NCI-H2227 (cell line): ENCODE measurements around the gene TRMT44.
"Not testable (repeated sequence)": the region's sequence is repeated elsewhere in the genome, so short reads cannot be mapped to it uniquely, and the experiment has no call there.

Experiments used
- DNase-seq: peaks from one replicate; lab custom pipeline; 2025; ENCODE audit not compliant: unreplicated experiment; lab: John Stamatoyannopoulos, UW

Gene TRMT44

DNA sequence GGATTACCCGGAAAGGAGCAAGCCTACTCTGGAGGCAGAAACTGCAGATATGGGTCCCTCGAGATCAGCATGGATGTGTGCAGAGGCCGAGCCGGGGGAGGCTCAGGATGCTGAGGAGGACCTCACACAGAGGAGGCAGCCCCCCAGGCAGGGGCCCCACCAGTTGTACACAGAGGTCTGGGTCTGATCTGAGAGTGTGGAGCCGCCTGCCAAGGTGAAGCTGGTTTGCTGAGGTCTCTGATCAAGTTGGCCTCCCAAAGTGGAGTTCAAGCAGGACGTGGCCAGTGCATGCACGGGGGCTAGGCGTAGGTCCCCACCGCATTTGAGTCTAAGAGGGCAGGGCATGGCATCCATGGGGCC lies 35.1 kb upstream of the TRMT44 start:
- no peak for DNase-seq

DNA sequence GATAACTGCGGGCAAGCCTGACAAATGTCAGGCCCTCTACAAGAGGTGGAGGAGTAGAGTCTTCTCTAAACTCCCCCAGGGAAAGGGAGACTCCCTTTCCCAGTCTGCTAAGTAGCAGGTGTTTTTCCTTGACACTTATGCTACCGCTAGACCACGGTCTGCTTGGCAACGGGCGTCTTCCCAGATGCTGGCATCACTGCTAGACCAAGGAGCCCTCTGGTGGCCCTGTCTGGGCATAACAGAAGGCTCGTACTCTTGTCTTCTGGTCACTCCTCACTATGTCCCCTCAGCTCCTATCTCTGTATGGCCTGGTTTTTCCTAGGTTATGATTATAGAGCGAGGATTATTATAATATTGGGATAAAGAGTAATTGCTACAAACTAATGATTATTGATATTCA lies 33.7 kb upstream of the TRMT44 start:
- DNase-seq = peak; percentile 1

DNA sequence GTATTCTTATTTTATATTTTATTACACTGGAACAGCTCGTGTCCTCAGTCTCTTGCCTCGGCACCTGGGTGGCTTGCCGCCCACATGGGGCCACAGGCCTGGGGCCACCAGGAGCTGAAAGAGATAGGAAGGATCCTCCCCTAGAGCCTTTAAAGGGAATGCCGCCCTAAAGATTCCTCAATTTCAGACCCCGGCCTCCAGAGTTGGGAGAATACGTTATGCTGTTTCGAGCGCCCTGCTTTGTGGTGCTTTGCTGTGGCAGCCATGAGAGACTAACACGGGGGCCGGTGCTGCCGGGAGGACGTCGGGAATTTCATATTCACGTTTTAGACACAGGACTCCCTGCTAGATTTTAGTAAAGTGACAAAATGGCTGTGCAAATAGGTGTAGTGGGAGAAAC lies 33.3 kb upstream of the TRMT44 start:
- DNase-seq = no peak

DNA sequence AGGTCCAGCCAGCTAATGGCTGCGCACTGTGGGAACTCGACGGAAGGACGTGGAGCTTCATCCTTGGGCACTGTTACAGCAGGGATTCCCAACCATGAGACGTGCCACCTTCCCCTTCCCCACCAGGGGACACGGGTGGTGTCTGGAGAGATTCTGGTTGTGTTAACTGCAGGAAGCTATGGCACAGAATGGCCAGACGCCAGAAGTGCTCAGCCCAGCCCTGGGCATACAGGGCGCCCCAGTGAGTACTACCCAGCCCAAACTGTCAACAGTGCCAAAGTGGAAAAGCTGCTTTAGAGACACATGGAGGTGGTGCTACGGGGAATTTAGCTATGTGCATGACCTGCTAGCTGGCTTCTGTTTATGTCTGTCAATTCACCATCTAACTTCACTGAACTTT lies 32.8 kb upstream of the TRMT44 start:
- no peak for DNase-seq

DNA sequence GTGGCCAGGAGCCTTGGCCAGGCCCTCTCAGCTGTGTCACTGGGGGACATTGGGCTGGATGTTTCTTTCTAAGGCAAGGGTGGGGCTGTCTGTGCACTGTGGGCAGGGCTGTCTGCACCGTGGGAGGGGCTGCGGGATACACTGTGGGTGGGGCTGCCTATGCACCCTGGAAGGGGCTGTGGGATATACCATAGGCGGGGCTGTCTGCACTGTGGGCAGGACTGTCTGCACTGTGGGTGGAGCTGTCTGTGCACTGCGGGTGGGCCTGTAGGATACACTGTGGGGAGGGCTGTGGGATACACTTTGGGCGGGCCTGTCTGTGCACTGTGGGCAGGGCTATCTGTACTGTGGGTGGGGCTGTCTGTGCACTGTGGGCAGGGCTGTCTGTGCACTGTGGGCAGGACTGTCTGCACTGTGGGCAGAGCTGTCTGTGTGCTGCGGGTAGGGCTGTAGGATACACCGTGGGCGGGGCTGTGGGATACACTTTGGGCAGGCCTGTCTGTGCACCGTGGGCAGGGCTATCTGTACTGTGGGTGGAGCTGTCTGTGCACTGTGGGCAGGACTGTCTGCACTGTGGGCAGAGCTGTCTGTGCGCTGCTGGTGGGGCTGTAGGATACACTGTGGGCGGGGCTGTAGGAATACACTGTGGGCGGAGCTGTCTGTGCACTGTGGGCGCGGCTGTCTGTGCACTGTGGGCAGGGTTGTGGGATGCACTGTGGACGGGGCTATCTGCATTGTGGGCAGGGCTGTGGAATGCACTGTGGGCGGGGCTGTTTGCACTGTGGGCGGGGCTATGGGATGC lies 31.1 kb upstream of the TRMT44 start:
- no peak for DNase-seq

DNA sequence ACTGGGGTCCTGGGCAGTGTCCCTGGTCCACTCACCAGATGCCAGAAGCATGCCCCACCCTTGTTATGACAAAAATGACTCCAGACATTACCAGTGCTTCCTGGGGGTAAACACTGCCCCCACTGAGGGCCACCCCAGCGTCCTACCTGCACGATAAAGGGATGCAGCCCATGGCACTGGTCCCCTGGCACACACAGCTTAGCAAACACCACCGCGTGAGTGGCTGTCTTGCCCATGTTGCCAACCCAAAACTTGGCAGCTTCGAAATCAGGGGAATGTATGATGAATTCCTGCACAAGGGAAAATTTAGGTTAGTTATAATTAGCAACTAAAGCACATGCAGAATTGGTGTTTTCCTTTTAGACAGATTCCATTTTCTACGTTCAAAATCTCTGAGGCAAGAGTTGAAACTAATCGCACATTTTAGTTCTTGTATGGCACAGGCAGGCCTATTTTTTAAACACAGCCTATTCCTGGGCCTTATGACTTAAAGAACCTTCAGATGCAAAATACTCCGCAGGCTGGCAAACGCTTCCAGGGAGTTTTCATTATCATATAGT lies 30.4 kb upstream of the TRMT44 start:
- no peak for DNase-seq

DNA sequence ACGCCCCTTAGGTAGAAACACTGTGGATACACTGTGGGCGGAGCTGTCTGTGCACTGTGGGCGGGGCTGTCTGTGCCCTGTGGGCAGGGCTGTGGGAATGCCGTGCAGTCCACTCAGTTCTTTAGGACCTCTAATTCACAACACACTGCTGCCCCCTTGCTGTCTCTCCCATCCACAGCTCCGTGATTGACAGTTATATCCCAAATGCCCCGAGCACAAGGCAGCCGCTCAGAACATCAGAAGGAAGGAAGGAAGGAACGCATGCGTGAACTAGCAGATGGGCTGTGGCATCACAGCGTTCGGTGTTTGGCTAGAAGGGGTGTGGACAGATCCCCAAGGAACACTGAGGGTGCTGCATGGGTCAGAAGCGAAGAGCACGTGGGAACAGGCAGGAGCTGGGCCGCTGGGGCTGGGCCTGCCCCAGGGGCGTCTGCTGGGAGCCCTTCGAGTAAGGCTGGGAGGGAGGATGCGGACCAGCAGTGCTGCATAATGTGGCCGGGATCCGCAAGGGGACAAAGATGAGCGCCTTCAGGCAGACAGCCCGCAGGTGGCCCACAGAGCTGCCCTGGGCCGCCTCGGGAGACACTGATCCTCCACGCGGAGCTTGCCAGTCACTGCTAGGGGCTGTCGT lies 29.8 kb upstream of the TRMT44 start:
- peak; percentile 2 for DNase-seq

DNA sequence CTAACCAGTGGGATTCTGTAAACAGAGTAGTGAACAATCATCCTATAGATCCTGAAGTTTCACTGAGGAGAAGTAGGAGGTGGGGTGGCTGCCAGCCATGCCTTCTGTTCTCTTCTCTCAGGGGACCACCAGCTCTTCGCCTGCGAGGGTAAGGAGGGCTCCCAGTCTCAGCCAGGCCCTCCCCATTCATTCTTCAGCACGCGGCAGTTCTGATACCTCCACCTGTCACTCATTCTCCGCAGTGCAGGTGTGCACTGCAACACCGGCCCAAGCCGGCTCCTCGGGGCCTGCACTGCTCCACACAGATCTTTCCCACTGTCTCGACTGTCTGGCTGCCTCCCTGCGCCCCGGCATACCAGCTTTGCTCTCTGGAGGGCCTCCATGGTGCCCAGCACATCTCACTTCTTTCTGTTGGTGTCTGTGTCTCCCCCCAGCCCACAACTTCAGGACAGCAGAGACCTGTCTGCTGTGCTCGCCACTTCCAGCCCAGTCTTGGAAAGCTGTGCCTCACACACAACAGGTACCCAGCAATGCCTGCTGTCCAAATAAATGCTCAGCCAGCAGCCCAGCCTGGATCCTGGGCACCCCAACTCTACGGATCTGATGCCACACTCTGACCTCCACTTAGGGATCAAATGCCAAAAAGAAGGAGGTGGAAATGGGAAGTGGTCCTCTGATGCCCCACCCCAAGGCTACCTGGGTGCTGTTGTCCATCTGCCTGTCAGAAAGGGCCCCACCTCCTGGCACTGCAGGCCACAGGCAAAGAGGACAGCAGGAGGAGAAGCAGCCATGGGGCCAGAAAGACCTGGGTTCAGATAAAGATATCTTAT lies 29.0 kb upstream of the TRMT44 start:
- no peak for DNase-seq

DNA sequence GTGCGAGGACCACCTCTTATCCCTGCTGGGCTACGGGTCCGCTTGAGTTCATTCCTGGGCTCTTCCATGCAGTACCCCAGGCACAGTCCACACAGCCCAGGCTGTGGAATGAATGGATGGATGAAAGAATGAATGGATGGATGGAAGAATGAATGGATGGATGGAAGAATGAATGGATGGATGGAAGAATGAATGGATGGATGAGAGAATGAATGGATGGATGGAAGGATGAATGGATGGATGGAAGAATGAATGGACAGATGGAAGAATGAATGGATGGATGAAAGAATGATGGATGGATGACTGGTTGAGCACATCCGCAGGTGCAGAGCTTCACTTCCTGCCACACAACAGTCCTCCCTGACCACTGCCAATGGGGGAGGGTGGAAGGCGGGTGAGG lies 28.3 kb upstream of the TRMT44 start:
- no peak for DNase-seq

DNA sequence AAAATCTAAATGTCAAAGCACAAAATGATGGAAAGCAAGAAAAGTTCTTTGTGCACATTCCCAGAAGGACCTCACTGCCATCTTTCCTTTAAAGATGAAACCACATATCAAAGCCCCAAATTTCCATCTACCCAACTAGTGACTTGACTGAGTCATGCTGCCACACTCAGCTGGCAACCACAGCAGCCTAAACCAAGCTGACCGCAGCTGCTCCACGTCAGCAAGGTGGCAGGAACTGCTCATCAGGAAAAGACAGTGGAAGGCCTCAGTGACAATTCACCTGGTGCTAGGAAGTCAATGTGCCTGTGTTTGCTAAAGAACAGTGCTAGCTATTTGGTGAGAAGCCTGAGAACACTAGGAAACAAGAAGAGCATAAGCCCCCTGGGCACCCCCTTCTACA lies 26.2 kb upstream of the TRMT44 start:
- no peak for DNase-seq

DNA sequence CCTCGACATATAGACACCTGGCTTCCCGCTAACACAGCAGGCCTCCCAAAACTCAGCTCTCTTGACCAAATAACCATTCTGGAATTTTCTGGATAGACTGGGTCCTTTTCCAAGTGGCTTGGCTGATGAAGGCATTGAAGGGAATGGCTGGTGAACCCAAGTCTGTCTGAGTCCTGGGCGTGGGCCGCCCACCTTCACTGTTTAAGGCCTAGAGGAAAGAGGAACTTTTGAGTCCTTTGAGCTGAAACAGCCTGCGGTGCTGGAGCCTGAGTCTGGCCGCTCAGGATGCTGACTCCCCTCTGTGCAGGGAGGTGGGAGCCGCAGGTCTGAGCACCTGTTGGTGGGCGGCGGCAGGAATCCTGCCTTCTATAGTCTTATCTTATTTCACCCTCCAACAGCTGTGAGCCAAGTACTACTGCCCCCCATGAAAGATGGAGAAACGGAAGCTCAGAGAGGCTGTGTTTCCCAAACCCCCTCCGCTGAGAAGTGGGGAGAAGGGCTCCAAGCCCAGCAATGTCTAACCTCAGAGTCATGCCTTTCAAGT lies 23.4 kb upstream of the TRMT44 start:
- DNase-seq = no peak

DNA sequence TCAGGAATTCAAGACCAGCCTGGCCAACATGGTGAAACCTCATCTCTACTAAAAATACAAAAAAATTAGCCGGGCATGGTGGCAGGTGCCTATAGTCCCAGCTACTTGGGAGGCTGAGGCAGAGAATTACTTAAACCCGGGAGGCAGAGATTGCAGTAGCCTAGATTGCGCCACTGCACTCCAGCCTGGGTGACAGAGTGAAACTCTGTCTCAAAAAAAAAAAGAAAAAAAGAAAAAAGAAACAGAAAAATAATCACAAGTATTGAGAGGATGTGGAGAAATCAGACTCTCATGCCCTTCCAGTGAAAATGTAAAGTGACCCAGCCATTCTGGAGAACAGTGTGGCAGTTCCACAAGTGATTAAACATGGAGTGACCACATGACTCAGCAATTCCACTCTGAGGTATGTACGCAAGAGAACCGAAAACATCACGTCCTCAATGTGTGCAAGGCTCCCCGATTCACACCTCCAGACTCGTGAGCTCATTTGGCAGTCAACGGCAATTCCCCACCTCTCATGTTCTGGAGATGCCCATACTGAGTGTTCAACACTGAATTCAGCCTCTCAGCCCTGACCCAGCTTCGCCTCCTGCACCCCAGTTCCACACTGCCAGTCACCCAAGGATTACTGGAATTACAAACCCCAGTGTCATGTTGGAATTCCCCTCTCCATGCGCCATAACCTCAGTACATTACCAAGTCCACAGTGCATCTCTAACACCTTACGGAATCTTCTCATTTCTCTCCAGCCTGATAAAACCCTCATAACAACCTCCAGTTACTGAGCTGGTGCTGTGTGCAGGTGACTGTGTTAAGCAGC lies 21.1 kb upstream of the TRMT44 start:
- DNase-seq = no peak

DNA sequence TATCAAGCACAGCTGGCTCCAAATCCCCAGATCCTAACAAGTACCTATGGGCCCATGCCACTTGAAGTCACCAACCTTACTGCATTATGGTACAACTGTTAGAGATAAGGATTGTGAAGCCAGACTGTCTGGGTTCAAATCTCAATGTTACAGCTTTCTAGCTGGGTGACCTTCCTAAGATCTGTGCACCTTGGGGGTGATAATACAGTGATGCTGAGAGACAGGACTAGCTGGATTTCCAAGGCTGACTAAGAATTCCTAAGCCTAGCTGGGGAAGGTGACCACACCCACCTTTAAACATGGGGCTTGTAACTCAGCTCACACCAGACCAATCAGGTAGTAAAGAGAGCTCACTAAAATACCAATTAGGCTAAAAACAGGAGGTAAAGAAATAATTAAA lies 20.4 kb upstream of the TRMT44 start:
- not testable (repeated sequence) for DNase-seq

DNA sequence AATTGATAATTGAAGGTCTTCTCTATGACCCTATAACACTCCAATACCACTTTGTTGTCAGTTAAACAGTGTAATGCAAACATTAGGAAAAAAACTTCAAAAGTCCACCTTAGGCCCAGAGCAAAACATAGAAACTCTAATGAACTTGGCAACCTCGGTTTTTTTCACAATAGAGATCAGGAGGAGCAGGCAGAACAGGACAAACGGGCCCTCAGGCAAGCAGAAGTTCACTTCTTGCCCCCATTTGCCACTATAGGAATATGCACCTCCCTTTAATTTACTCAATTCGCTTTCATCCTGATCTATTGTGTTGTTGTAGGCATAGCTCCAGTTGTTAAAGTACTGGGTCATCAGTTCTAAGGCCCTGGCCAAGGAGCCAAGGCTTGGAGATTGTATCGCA lies 18.2 kb upstream of the TRMT44 start:
- DNase-seq = no peak

DNA sequence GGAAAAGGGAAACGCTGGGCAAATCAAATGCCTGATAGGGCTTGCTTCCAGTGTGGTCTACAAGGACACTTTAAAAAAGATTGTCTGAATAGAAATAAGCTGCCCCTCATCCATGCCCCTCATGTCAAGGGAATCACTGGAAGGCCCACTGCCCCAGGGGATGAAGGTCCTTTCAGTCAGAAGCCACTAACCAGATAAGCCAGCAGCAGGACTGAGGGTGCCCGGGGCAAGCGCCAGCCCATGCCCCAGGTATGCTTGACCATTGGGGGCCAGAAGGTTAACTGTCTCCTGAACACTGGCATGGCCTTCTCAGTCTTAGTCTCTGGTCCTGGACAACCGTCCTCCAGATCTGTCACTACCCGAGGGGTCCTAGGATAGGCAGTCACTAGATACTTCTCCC lies 17.8 kb upstream of the TRMT44 start:
- DNase-seq = no peak

DNA sequence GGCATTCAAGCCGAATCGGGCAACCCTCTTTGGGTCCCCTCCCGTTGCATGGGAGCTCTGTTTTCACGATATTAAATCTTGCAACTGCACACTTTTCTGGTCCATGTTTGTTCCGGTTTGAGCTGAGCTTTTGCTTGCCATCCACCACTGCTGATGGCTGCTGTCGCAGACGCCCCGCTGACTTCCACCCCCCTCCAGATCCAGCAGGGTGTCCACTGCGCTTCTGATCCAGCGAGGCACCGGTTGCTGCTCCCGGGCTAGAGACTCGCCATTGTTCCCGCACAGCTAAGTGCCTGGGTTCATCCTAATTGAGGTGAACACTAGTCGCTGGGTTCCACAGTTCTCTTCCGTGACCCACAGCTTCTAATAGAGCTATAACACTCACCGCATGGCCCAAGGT lies 13.3 kb upstream of the TRMT44 start:
- DNase-seq = no peak

DNA sequence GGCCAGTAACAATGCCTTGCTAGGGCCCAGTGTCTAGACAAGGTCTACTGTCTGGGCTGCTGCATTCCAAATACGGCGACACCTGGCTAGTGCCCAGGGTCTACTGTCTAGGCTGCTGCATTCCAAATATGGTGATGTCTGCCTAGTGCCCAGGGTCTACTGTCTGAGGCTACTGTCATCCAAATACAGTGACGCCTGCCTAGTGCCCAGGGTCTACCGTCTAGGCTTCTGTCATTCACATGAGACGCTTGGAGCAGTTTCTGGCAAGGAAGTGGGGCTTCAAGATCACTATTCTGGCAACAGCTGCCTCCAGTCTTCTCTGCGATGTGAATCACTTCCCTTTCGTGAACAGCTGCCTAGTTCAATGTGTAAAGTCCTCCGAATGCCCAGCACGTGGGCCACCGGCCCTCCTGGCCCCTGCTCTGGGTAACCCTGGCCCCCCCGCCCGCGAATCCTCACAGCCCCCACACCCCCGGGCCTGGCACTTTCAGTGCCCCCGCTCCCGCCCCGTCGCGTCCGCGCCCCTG lies 12.8 kb upstream of the TRMT44 start:
- DNase-seq = no peak

DNA sequence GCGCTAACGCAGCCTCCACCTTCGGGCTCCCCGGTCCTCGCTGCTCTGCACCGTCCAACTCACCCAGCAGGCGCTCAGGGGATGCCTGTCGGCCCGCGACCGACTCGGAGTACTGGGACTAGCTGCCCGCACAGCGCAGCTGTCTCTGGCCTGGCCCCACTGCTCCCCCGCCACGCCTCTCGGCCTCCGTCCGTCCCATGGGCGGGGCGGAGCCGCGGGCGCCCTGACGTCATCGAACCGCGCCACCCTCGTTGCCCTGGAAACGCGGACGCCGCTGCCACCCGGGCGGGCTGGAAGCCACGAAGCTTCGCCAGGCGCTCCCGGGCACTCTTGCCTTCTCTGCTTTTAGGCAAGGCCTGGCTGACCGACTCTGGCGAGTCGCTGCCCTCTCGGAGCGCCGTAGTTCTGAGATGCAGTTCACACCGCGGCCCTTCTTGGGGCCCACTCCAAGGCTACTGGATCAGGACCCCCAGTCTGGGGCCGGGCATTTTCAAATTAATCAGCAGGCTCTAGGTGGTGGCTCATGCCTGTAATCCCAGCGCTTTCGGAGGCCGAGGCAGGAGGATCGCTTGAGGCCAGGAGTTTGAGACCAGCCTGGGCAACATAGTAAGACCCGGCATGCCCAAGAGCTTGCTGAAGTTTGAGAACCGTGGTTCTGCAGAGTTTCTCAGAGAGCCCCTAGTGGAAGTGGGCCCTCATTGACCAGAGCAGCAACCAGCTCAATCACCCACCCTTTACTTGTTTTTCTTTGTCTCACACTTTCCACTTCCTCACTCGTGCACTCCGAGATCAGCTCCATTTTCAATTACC lies 12.1 kb upstream of the TRMT44 start:
- DNase-seq = peak; percentile 91

DNA sequence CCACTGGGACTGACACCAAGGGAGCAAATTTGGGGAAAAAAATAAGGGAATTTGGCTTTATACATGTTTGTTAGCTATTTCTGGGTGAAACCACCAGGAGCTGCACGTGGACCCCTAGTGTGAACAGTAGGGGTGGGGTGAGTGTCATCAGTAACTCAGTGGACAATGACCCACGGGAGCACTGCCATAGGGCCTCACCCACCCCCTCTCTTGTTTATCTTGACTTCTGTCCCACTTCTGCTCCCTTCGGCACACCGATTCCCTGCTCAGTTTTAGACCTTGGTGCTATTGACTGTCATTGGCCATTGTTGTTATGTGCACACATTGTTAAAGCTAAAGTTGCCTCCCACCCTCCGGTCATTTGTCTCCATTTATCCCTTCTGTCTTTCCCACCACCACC lies 9.0 kb upstream of the TRMT44 start:
- no peak for DNase-seq

DNA sequence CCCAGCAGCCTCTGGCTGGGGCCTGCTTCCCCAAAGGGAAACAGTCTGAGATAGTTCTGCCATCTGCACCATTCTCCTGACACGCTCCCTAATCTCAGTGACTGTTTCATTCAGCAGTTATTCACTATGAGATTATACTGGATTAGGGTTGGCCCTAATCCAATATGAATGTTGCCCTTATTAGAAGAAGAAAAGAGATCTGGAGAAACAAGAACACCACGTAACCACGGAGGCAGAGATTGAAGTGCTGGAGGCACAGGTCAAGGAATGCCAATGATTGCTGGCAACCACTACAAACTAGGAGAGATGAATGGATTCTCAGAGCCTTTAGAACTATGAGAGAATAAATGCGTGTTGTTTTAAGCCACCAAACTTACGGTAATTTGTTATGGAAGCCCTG lies 7.4 kb upstream of the TRMT44 start:
- DNase-seq = no peak
